Testis (tissue), 2 donors: ENCODE data around the gene OTUB2.

Experiments
- POLR2A ChIP-seq: fragments of 450-650 bp; IDR thresholded peaks from one replicate; pipeline ENCODE4 v1.6.1; 2017; ENCODE audit warnings: antibody characterized with exemption, mild to moderate bottlenecking, moderate library complexity
- TF ChIP-seq, protein P1 (sequence below), 3 experiments: fragments of 450-650 bp in 2 of 3; fragments of 200-600 bp in 1 of 3; sonication (generic) in 1 of 3; IDR thresholded peaks; one replicate each; pipeline ENCODE4 v1.5.1; 2016 to 2019; ENCODE audit warnings: antibody characterized with exemption in 3 of 3, mild to moderate bottlenecking in 2 of 3, moderate library complexity in 1 of 3

DNA sequence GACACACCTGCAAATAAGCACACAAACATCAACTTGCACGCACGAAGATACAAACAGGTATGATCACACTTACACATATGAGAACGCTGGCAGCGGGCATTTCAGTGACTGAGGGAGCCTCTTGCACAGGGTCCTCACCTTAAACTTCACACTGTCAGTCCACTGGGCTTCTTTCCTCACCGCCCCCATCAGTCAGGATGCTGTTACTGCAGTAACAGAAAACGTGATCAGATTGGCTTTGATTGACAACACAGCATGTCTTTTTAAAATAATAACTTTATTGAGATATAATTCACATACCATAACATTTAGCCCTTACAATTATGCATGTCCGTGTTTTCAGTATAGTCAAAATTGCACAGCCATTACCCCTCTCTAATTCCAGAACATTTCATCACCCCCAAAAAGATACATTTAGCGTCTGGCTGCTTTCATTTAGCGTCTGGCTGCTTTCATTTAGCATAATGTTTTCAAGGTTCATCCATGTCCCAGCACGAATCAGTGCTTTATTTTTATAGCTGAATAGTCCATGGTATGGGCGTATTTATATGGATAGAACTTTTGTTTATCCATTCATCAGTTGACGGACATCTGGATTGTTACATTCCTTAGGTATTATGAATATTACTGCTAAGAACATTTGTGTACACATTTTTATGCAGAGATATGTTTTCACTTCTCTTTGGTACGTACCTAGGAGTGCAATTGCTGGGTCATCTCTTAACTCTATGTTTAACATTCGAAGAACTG is 20.6 kb upstream of the OTUB2 start:
- TF ChIP-seq, protein P1, sequence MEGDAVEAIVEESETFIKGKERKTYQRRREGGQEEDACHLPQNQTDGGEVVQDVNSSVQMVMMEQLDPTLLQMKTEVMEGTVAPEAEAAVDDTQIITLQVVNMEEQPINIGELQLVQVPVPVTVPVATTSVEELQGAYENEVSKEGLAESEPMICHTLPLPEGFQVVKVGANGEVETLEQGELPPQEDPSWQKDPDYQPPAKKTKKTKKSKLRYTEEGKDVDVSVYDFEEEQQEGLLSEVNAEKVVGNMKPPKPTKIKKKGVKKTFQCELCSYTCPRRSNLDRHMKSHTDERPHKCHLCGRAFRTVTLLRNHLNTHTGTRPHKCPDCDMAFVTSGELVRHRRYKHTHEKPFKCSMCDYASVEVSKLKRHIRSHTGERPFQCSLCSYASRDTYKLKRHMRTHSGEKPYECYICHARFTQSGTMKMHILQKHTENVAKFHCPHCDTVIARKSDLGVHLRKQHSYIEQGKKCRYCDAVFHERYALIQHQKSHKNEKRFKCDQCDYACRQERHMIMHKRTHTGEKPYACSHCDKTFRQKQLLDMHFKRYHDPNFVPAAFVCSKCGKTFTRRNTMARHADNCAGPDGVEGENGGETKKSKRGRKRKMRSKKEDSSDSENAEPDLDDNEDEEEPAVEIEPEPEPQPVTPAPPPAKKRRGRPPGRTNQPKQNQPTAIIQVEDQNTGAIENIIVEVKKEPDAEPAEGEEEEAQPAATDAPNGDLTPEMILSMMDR (IDR thresholded peaks at IDR 0.05) = peak in 1 of 3 experiments; percentile 23
- TF ChIP-seq POLR2A = no peak
